Measurements from ENCODE around the gene C3orf62. TPM values are rescaled to one million over a fixed set of nuclear protein-coding genes. Genes with fewer than 3 reads are reported as not detected.

The C3orf62 gene
- polyA plus RNA-seq, 1 experiment, result 2.1 TPM

- no peak for TF ChIP-seq CTCF (IDR thresholded peaks at IDR 0.05; ENCODE audit: insufficient read depth, low read depth, low read length)
- no peak overlapping the region for H3K4me3 ChIP-seq (ENCODE audit: low read depth, low read length)
- ChIA-PET POLR2A (no interaction called here), CTCF (no interaction called here)
- DNase-seq (ENCODE audit: low read depth), result no peak
- H3K27me3 ChIP-seq (ENCODE audit: control insufficient read depth, insufficient read depth, low read length), result no peaks in the 10 kb centered on the region
- no peaks in the 10 kb centered on the region for H3K36me3 ChIP-seq (ENCODE audit: control insufficient read depth, insufficient read depth, low read length)
These were observed 13.7 kb downstream of the C3orf62 start for GRCh38 chr3:49263159-49263889.

GRCh38 chr3:49260806-49261324 lies 16.2 kb downstream of the C3orf62 start:
- POLR2A ChIA-PET, result no interaction called here
- DNase-seq (ENCODE audit: low read depth), result no peak
- CTCF ChIA-PET, result no interaction called here
- no peak for TF ChIP-seq CTCF (IDR thresholded peaks at IDR 0.05; ENCODE audit: insufficient read depth, low read depth, low read length)
- H3K4me3 ChIP-seq (ENCODE audit: low read depth, low read length), result no peak overlapping the region
- H3K36me3 ChIP-seq (ENCODE audit: control insufficient read depth, insufficient read depth, low read length), result no peaks in the 10 kb centered on the region
- no peaks in the 10 kb centered on the region for H3K27me3 ChIP-seq (ENCODE audit: control insufficient read depth, insufficient read depth, low read length)

GRCh38 chr3:49257187-49257586 lies 19.8 kb downstream of the C3orf62 start:
- POLR2A ChIA-PET, result no interaction called here
- H3K36me3 ChIP-seq (ENCODE audit: control insufficient read depth, insufficient read depth, low read length), result no peaks in the 10 kb centered on the region; the same call in 1 of the 2 replicates
- CTCF ChIA-PET, result no interaction called here
- no peaks in the 10 kb centered on the region for H3K27me3 ChIP-seq (ENCODE audit: control insufficient read depth, insufficient read depth, low read length)
- DNase-seq (ENCODE audit: low read depth), result no peak
- no peak for TF ChIP-seq CTCF (IDR thresholded peaks at IDR 0.05; ENCODE audit: insufficient read depth, low read depth, low read length)
- H3K4me3 ChIP-seq (ENCODE audit: low read depth, low read length), result no peak overlapping the region

- H3K36me3 ChIP-seq (ENCODE audit: control insufficient read depth, insufficient read depth, low read length), result no peaks in the 10 kb centered on the region; the same call in 1 of the 2 replicates
- H3K4me3 ChIP-seq (ENCODE audit: low read depth, low read length), result no peak overlapping the region
- ChIA-PET POLR2A (no interaction called here), CTCF (no interaction called here)
- TF ChIP-seq CTCF (IDR thresholded peaks at IDR 0.05; ENCODE audit: insufficient read depth, low read depth, low read length), result no peak
- no peaks in the 10 kb centered on the region for H3K27me3 ChIP-seq (ENCODE audit: control insufficient read depth, insufficient read depth, low read length)
- DNase-seq (ENCODE audit: low read depth), result no peak
These were observed 21.1 kb downstream of the C3orf62 start for GRCh38 chr3:49255718-49256511.

GRCh38 chr3:49255112-49255511 lies 21.9 kb downstream of the C3orf62 start:
- no peak for DNase-seq (ENCODE audit: low read depth)
- TF ChIP-seq CTCF (IDR thresholded peaks at IDR 0.05; ENCODE audit: insufficient read depth, low read depth, low read length), result no peak
- ChIA-PET POLR2A (no interaction called here), CTCF (no interaction called here)
- Histone ChIP-seq H3K4me3 (ENCODE audit: low read depth, low read length) (no peak overlapping the region), H3K36me3 (ENCODE audit: control insufficient read depth, insufficient read depth, low read length) (no peaks in the 10 kb centered on the region; the same call in 1 of the 2 replicates), H3K27me3 (ENCODE audit: control insufficient read depth, insufficient read depth, low read length) (no peaks in the 10 kb centered on the region)

Data from BJ (cell line).